ACHN (cell line): ENCODE results near the gene VPS26C.
"Not testable (repeated sequence)": the region's sequence is repeated elsewhere in the genome, so short reads cannot be mapped to it uniquely, and the experiment has no call there.

Experiments used
- DNase-seq: peaks from one replicate; pipeline ENCODE4 v3.0.0-alpha.2; 2015
- in situ Hi-C: cut with HindIII; loops from 2 replicates; pipeline ENCODE4 v1.10.0; 2017; ENCODE audit warnings: low sequenced_read_pairs, low pct_ligation_motif_present, low pct_unique_long_range_greater_than_20kb

The VPS26C gene

GRCh38 chr21:37267269-37268185 lies at the start of gene VPS26C:
VPS26C (minus strand) TSS chr21:37267334; CDS start chr21:37267294, 40 bp downstream.
- peak; percentile 98 for DNase-seq
- in situ Hi-C loops = no loop called here

GRCh38 chr21:37316072-37316471 lies 48.9 kb upstream of the VPS26C start:
- in situ Hi-C loops, DNase-seq: not testable (repeated sequence)

GRCh38 chr21:37300114-37300751 lies 33.1 kb upstream of the VPS26C start:
- DNase-seq = no peak
- in situ Hi-C loops = no loop called here

- in situ Hi-C loops = no loop called here
- no peak for DNase-seq
Observed at GRCh38 chr21:37297364-37297763, 30.2 kb upstream of the VPS26C start.

GRCh38 chr21:37294679-37295078 lies 27.5 kb upstream of the VPS26C start:
- DNase-seq = no peak

GRCh38 chr21:37292941-37293340 lies 25.8 kb upstream of the VPS26C start:
- in situ Hi-C loops = no loop called here

More at GRCh38 chr21:37294679-37295078, 27.5 kb upstream of the VPS26C start:
- in situ Hi-C loops = no loop called here

GRCh38 chr21:37292041-37292440 lies 24.9 kb upstream of the VPS26C start:
- DNase-seq = no peak
- in situ Hi-C loops = no loop called here

More at GRCh38 chr21:37292941-37293340, 25.8 kb upstream of the VPS26C start:
- no peak for DNase-seq

GRCh38 chr21:37283191-37283710 lies 16.1 kb upstream of the VPS26C start:
- in situ Hi-C loops, DNase-seq: not testable (repeated sequence)

GRCh38 chr21:37282602-37283001 lies 15.5 kb upstream of the VPS26C start:
- in situ Hi-C loops, DNase-seq: not testable (repeated sequence)

- no peak for DNase-seq
- in situ Hi-C loops = no loop called here
Observed at GRCh38 chr21:37281993-37282392, 14.9 kb upstream of the VPS26C start.

GRCh38 chr21:37281579-37281978 lies 14.4 kb upstream of the VPS26C start:
- DNase-seq = no peak
- in situ Hi-C loops = no loop called here

- in situ Hi-C loops, DNase-seq: not testable (repeated sequence)
Observed at GRCh38 chr21:37279271-37279670, 12.1 kb upstream of the VPS26C start.

- in situ Hi-C loops = no loop called here
Observed at GRCh38 chr21:37278199-37278598, 11.1 kb upstream of the VPS26C start.

GRCh38 chr21:37276377-37276776 lies 9.2 kb upstream of the VPS26C start:
- no peak for DNase-seq
- in situ Hi-C loops = no loop called here

More at GRCh38 chr21:37278199-37278598, 11.1 kb upstream of the VPS26C start:
- DNase-seq = no peak

- in situ Hi-C loops = no loop called here
- no peak for DNase-seq
Observed at GRCh38 chr21:37273911-37274690, 7.0 kb upstream of the VPS26C start.

GRCh38 chr21:37273440-37273839 lies 6.3 kb upstream of the VPS26C start:
- no peak for DNase-seq
- in situ Hi-C loops = no loop called here

- in situ Hi-C loops = no loop called here
Observed at GRCh38 chr21:37272897-37273296, 5.8 kb upstream of the VPS26C start.

GRCh38 chr21:37270576-37271365 lies 3.6 kb upstream of the VPS26C start:
- in situ Hi-C loops = no loop called here
- DNase-seq = no peak

More at GRCh38 chr21:37272897-37273296, 5.8 kb upstream of the VPS26C start:
- no peak for DNase-seq
